GM12891 (cell line): ENCODE results near the gene MEOX1.

ENCODE experiments used
- DNase-seq: peaks from one replicate; pipeline ENCODE4 v3.0.0; 2011; ENCODE audit warnings: low spot score; ENCODE audit not compliant: insufficient read length
- FAIRE-seq: peaks from 2 replicates; lab custom pipeline; 2011; peaks lifted over from hg19 to GRCh38; lab: Jason Lieb, UNC
- PAX5 ChIP-seq: IDR thresholded peaks from 2 replicates; pipeline ENCODE4 v1.6.1; 2011; ENCODE audit warnings: low read length, moderate library complexity, mild to moderate bottlenecking; ENCODE audit not compliant: insufficient read depth, severe bottlenecking
- POLR2A ChIP-seq: IDR thresholded peaks from 2 replicates; pipeline ENCODE4 v1.6.1; 2011; ENCODE audit warnings: low read depth, low read length, control low read depth
- POLR2AphosphoS5 ChIP-seq: IDR thresholded peaks from 2 replicates; pipeline ENCODE4 v1.6.1; 2011; ENCODE audit warnings: low read depth, low read length, control low read depth
- POU2F2 ChIP-seq: IDR thresholded peaks from 2 replicates; pipeline ENCODE4 v1.6.1; 2011; ENCODE audit warnings: low read depth, mild to moderate bottlenecking, control low read depth, low read length, moderate library complexity
- SPI1 ChIP-seq: IDR thresholded peaks from 2 replicates; pipeline ENCODE4 v1.6.1; 2011; ENCODE audit warnings: low read depth, low read length, control low read depth
- TAF1 ChIP-seq: IDR thresholded peaks from 2 replicates; pipeline ENCODE4 v1.6.1; 2011; ENCODE audit warnings: low read depth, low read length, control low read depth

MEOX1 gene

DNA sequence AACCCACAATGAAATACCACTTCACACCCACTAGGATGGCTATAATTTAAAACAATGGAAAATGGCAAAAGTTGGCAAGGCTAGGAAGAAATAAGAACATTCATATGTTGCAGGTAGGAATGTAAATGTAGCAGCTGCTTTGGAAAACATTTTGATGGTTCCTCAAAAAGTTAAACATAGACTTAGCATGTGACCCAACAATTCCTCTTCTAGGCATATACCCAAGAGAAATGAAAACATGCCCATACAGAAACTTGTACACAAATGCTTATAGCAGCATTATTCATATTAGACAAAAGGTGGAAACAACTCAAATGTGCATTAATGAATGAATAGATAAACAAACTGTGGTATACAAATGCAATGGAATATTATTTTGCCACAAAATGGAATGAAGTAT lies 36.1 kb downstream of the MEOX1 start:
- DNase-seq: no peak
- no peak for FAIRE-seq
- TF ChIP-seq SPI1 (no peak), POLR2A (no peak), POLR2AphosphoS5 (no peak), TAF1 (no peak), PAX5 (no peak), POU2F2 (no peak)

DNA sequence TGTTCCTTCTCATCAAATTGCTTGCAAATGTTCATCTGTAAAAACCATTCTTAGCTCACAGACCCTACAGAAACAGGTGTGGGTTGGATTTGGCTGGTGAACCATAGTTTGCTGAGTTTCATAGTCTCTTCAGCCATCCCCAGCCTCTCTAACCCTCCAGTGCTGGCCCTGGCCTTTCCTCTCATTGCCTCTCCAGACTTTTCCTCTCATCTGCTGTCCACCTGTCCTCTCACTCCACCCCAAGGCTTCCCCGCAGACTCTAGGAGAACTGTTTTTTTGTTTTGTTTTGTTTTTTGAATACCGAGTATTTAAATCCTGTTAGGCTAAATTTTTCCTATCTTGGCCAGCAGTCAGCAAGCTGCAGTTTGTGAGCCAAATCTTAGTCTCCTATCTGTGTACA lies 41.1 kb downstream of the MEOX1 start:
- no peak for TF ChIP-seq SPI1
- no peak for TF ChIP-seq POLR2AphosphoS5
- no peak for TF ChIP-seq POU2F2
- no peak for TF ChIP-seq PAX5
- TF ChIP-seq POLR2A: no peak
- TF ChIP-seq TAF1: no peak
- DNase-seq: no peak
- FAIRE-seq: no peak

DNA sequence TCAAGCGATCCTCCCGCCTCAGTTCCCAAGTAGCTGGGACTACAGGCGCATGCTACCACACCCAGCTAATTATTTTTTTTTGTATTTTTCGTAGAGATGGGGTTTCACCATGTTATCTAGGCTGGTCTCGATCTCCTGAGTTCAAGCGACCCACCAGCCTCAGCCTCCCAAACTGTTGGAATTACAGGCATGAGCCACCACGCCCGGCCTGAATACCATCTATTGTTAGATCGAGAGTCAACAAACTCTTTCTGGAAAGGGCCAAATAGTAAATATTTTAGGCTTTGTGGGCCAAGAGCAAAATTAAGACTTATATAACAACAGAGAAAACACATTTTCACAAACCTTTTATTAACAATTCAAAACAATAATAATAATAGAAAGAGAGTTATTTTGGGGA lies 41.6 kb downstream of the MEOX1 start:
- DNase-seq (no peak), FAIRE-seq (no peak)
- TF ChIP-seq TAF1: no peak
- TF ChIP-seq PAX5: no peak
- no peak for TF ChIP-seq POLR2A
- TF ChIP-seq POLR2AphosphoS5: no peak
- TF ChIP-seq POU2F2: no peak
- no peak for TF ChIP-seq SPI1

DNA sequence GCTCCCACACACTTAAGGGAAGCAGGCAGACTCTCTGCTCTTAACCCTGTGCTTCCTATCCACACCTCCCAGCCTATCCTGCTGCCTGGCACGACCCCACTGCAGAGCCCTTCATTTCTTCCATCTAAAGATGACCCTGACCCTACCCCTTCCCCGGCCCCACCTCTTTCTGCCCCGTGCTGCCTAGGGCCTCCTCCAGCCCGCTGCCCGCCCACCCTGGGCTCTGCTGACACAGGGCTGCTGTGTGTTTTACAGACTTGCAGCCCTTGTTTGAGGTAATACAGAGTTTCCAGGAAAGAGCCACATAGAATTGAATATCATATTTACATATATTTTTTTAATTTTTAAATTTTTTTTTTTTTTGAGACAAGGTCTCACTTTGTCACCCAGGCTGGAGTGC lies 42.0 kb downstream of the MEOX1 start:
- DNase-seq (no peak), FAIRE-seq (no peak)
- TF ChIP-seq TAF1 (no peak), POLR2A (no peak), PAX5 (no peak), SPI1 (no peak), POLR2AphosphoS5 (no peak), POU2F2 (no peak)

DNA sequence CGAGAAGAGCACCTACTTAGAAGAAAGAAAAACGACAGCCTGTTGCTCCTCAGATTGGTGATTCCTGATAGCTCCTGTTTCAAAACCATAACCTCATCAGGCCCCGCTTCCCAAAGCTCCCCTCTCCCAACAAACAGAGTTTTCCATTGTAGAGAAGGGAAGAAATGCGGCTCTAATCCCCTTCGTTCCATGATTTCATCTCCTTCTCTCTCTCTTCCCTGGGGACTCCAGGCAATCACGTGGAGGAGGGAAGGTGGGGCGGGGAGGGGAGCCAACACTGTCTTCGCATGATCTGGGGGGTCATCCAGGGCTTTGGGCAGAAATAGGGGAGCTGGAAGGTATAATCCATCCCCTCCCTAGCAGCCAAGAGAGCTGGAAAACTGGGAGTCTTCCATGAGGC lies 43.4 kb downstream of the MEOX1 start:
- FAIRE-seq (no peak), DNase-seq (no peak)
- no peak for TF ChIP-seq TAF1
- no peak for TF ChIP-seq POU2F2
- TF ChIP-seq POLR2AphosphoS5: no peak
- TF ChIP-seq SPI1: no peak
- TF ChIP-seq PAX5: no peak
- no peak for TF ChIP-seq POLR2A

DNA sequence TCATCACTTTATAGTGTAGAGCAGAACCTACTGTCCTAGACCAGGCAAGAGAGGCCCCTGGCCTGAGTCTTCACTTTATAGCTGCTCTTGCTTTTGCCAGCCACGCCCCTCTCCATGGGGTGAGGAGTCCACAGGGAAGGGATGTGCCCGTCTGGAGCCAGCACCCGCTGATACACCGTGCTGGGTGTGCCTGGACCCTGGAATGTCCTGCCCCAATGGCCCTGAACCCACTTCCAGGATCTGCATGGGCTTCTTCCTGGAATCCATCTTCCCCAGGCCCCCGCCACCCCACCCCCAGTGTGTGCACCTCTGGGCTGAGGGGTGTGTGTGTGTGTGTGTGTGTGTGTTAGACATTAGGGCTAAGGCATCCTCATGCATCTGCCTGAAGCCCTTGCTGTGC lies 44.9 kb downstream of the MEOX1 start:
- FAIRE-seq: no peak
- TF ChIP-seq POLR2A (no peak), SPI1 (no peak), POU2F2 (no peak), TAF1 (no peak), POLR2AphosphoS5 (no peak), PAX5 (no peak)
- DNase-seq: no peak

DNA sequence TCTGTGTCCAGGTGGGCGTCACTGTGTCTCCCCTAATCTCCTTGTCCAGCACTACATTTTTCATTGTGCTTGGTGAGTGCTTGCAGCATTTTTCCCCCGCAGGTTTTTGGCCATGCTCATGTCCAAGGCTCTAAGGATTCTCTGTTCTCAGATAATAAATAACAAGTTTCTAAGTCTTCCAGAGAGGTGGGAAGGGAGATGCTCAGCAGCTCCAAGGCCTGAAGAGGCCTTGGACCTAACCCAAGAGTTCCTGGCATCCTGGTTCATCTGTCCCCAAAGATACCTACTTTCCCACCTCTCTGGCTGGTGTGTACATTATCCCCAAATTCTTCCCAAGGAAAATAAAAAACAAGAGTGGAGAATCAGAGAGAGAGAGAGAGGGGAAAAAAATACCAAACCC lies 45.3 kb downstream of the MEOX1 start:
- no peak for TF ChIP-seq POLR2AphosphoS5
- no peak for TF ChIP-seq PAX5
- no peak for FAIRE-seq
- no peak for DNase-seq

DNA sequence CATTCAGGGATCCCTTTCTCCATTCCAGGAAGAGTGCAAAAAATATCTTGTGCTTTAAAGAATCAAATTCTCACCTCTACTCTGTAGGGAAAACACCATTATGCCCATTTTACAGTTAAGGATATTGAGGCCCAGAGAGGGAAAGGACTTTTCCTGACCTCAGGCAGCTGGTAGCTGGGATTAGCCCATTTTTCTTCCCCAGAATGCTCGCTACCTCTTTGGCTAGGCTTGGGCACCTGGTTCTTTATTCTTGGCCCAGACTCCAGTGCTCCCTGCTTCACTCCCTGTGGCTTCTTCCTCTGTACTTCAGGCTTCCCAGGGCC lies 45.7 kb downstream of the MEOX1 start:
- TF ChIP-seq TAF1: no peak
- no peak for TF ChIP-seq POLR2A
- no peak for TF ChIP-seq POU2F2
- TF ChIP-seq PAX5: no peak
- no peak for TF ChIP-seq SPI1
- TF ChIP-seq POLR2AphosphoS5: no peak
- DNase-seq (no peak), FAIRE-seq (no peak)

DNA sequence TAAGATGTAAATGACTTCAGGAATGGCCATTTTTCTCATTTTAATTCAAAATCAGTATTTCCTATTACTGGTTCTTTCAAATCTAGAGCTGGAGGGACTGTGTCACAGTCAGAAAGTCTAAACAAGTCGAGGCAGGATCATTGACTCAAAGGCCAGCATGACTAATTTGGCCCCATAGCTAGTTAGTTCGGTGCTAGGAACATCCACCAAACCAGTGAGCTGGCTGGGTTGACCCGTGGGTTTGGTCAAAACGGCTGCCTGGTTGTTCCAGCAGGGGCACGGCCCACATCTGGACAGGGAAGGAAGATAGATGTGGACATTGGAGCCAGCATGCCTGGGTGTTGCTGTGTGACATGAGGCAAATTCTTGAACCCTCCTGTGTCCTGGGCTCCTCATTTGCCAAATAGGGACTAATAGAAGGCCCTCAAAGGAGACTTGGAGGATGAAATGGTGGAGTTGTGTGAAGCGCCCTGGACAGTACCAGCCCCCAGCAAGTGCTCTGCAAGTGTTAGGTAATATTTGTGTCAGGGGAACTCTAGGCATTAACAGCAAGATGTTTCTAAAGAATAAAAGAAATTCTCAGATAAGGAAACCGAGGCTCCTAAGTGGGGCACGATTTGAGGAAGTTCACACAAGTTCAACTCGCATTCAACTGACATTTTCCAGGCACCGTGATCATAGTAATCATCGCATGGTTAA lies 46.2 kb downstream of the MEOX1 start:
- no peak for DNase-seq
- no peak for FAIRE-seq
- TF ChIP-seq POLR2AphosphoS5: no peak
- no peak for TF ChIP-seq SPI1
- TF ChIP-seq POLR2A: no peak
- TF ChIP-seq PAX5: no peak
- TF ChIP-seq TAF1: no peak
- TF ChIP-seq POU2F2: no peak

DNA sequence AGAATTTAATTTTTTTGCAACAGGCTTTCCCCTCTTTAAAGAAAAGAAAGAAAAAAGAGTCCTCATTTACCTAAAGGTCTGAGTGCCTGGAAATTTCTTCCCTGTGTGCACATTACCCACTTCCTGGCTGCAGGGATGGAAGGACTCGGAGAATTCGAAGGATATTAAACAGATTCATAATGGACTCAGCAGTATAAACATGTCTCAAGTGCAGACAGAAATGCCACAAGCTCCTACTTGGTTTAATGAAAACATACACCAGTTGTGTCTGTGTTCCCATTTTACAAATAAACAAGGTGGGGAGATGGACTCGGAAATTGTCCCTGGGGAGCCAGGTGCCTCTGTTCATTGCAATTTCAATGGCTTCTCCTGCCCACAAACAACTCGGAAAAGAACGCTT lies 47.2 kb downstream of the MEOX1 start:
- FAIRE-seq: no peak
- TF ChIP-seq TAF1 (no peak), POU2F2 (no peak), SPI1 (no peak), POLR2AphosphoS5 (no peak), PAX5 (no peak), POLR2A (no peak)
- no peak for DNase-seq

DNA sequence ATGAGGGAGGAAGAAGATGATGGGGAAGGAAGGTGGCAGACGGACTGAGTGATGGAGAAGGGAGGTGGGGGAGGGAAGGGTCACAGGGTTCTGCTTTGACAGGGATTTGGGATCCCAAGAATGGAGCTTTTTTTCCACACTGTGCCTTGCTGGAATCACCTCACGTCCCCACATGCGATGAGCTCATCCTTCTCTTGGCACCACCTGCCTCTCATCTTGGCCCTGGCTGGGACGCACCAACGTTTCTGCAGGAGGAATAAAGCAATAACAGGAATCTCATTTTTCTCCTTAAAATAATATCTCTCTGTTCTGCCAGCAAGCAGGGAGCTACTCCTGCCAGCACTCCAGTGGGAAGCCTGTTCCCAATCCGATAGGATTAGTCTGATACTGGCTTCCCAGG lies 47.8 kb downstream of the MEOX1 start:
- TF ChIP-seq PAX5: no peak
- no peak for TF ChIP-seq TAF1
- TF ChIP-seq POLR2A: no peak
- no peak for TF ChIP-seq POLR2AphosphoS5
- no peak for TF ChIP-seq SPI1
- TF ChIP-seq POU2F2: no peak
- FAIRE-seq: no peak
- DNase-seq: no peak
